ENCODE data around the gene ZNF800. TPM values are rescaled to one million over a fixed set of nuclear protein-coding genes. Genes with fewer than 3 reads are reported as not detected.
"Not testable (repeated sequence)": the region's sequence is repeated elsewhere in the genome, so short reads cannot be mapped to it uniquely, and the experiment has no call there.

Gene ZNF800
- total RNA-seq (21.8 TPM), polyA plus RNA-seq (16.3 TPM)
- long read RNA-seq, donor 1: 0 reads
- long read RNA-seq, donor 2: 0 reads
- long read RNA-seq, donor 3, full-length matches to known transcripts: 3 of 3 reads
- long read RNA-seq, donor 3, partial matches to known transcripts: 0 of 3 reads
- long read RNA-seq, donor 3, other reads (novel, unspliced or antisense): 0 of 3 reads
- long read RNA-seq, donor 4, partial matches to known transcripts: 0 of 1 reads
- long read RNA-seq, donor 4, other reads (novel, unspliced or antisense): 0 of 1 reads
- long read RNA-seq, donor 5, full-length matches to known transcripts: 2 of 2 reads
- long read RNA-seq, donor 5, partial matches to known transcripts: 0 of 2 reads
- long read RNA-seq, donor 5, other reads (novel, unspliced or antisense): 0 of 2 reads
- long read RNA-seq, donor 6, partial matches to known transcripts: 0 of 2 reads
- long read RNA-seq, donor 6, other reads (novel, unspliced or antisense): 0 of 2 reads
- long read RNA-seq, donor 7: 0 reads
- long read RNA-seq, donor 8: 0 reads
- long read RNA-seq, donor 9, partial matches to known transcripts: 0 of 2 reads
- long read RNA-seq, donor 9, other reads (novel, unspliced or antisense): 0 of 2 reads
- long read RNA-seq, donor 10: 0 reads

- Histone ChIP-seq H3K4me1 (ENCODE audit: control insufficient read depth in 2 of 2, insufficient read depth in 2 of 2, low read length in 2 of 2) (peaks cover 7 to 12% of the 10 kb centered on the region in 2 donors), H3K27me3 (ENCODE audit: control insufficient read depth in 2 of 2, insufficient read depth in 1 of 2, low read length in 1 of 2) (peaks cover 3 to 13% of the 10 kb centered on the region in 2 donors)
These were observed at the start of gene ZNF800 for GRCh38 chr7:127392566-127393367. Gene ZNF800, minus strand, starts transcription at chr7:127392708. Its CDS starts 1,151 bp downstream, at chr7:127391557.

GRCh38 chr7:127440206-127440605 lies 47.7 kb upstream of the ZNF800 start:
- WGBS: 98% methylated on average over 2 of the region's 2 CpGs
- H3K4me1 ChIP-seq (ENCODE audit: control insufficient read depth in 2 of 2, insufficient read depth in 2 of 2, low read length in 2 of 2): no peaks in the 10 kb centered on the region

More at GRCh38 chr7:127392566-127393367, at the start of gene ZNF800:
- Histone ChIP-seq H3K27ac (ENCODE audit: low read depth in 1 of 2, low read length in 1 of 2) (peak within 1 kb of the TSS; percentile 91 to 96), H3K9me3 (ENCODE audit: control insufficient read depth in 2 of 2, insufficient read depth in 1 of 2, low read length in 1 of 2) (no peaks in the 10 kb centered on the region), H3K4me3 (ENCODE audit: low read length in 2 of 2) (peak within 1 kb of the TSS; percentile 87 to 88), H3K36me3 (ENCODE audit: control insufficient read depth in 2 of 2, insufficient read depth in 2 of 2, low read length in 1 of 2) (peaks cover 0 to 21% of the 10 kb centered on the region in 2 donors)
- DNase-seq (ENCODE audit: low read depth in 6 of 9, low spot score in 9 of 9): peak; percentile 60 to 91 (median 80)
- under 1% methylated on average over 67 of the region's 67 CpGs for WGBS

GRCh38 chr7:127438836-127439235 lies 46.3 kb upstream of the ZNF800 start:
- H3K4me3 ChIP-seq (ENCODE audit: low read length in 2 of 2): no peak overlapping the region
- no peaks in the 10 kb centered on the region for H3K27me3 ChIP-seq (ENCODE audit: control insufficient read depth in 2 of 2, insufficient read depth in 1 of 2, low read length in 1 of 2)
- no peaks in the 10 kb centered on the region for H3K36me3 ChIP-seq (ENCODE audit: control insufficient read depth in 2 of 2, insufficient read depth in 2 of 2, low read length in 1 of 2)
- WGBS: 95% methylated on average over 2 of the region's 2 CpGs
- H3K9me3 ChIP-seq (ENCODE audit: control insufficient read depth in 2 of 2, insufficient read depth in 1 of 2, low read length in 1 of 2): no peaks in the 10 kb centered on the region
- no peaks in the 10 kb centered on the region for H3K4me1 ChIP-seq (ENCODE audit: control insufficient read depth in 2 of 2, insufficient read depth in 2 of 2, low read length in 2 of 2)
- H3K27ac ChIP-seq (ENCODE audit: low read depth in 1 of 2, low read length in 1 of 2): no peak overlapping the region
- DNase-seq (ENCODE audit: low read depth in 6 of 9, low spot score in 9 of 9): no peak

More at GRCh38 chr7:127440206-127440605, 47.7 kb upstream of the ZNF800 start:
- Histone ChIP-seq H3K36me3 (ENCODE audit: control insufficient read depth in 2 of 2, insufficient read depth in 2 of 2, low read length in 1 of 2) (no peaks in the 10 kb centered on the region), H3K27me3 (ENCODE audit: control insufficient read depth in 2 of 2, insufficient read depth in 1 of 2, low read length in 1 of 2) (no peaks in the 10 kb centered on the region), H3K27ac (ENCODE audit: low read depth in 1 of 2, low read length in 1 of 2) (no peak overlapping the region), H3K9me3 (ENCODE audit: control insufficient read depth in 2 of 2, insufficient read depth in 1 of 2, low read length in 1 of 2) (no peaks in the 10 kb centered on the region), H3K4me3 (ENCODE audit: low read length in 2 of 2) (no peak overlapping the region)
- no peak for DNase-seq (ENCODE audit: low read depth in 6 of 9, low spot score in 9 of 9)

- no peaks in the 10 kb centered on the region for H3K27me3 ChIP-seq (ENCODE audit: control insufficient read depth in 2 of 2, insufficient read depth in 1 of 2, low read length in 1 of 2)
- no peak overlapping the region for H3K27ac ChIP-seq (ENCODE audit: low read depth in 1 of 2, low read length in 1 of 2)
- H3K36me3 ChIP-seq (ENCODE audit: control insufficient read depth in 2 of 2, insufficient read depth in 2 of 2, low read length in 1 of 2): no peaks in the 10 kb centered on the region
- DNase-seq (ENCODE audit: low read depth in 6 of 9, low spot score in 9 of 9): no peak
- H3K9me3 ChIP-seq (ENCODE audit: control insufficient read depth in 2 of 2, insufficient read depth in 1 of 2, low read length in 1 of 2): no peaks in the 10 kb centered on the region
- H3K4me1 ChIP-seq (ENCODE audit: control insufficient read depth in 2 of 2, insufficient read depth in 2 of 2, low read length in 2 of 2): no peaks in the 10 kb centered on the region
- H3K4me3 ChIP-seq (ENCODE audit: low read length in 2 of 2): no peak overlapping the region
- 92% methylated on average over 2 of the region's 2 CpGs for WGBS
These were observed 45.3 kb upstream of the ZNF800 start for GRCh38 chr7:127437837-127438236.

- H3K4me3 ChIP-seq (ENCODE audit: low read length in 2 of 2): no peak overlapping the region
- H3K4me1 ChIP-seq (ENCODE audit: control insufficient read depth in 2 of 2, insufficient read depth in 2 of 2, low read length in 2 of 2): no peaks in the 10 kb centered on the region
- no peaks in the 10 kb centered on the region for H3K27me3 ChIP-seq (ENCODE audit: control insufficient read depth in 2 of 2, insufficient read depth in 1 of 2, low read length in 1 of 2)
- no peaks in the 10 kb centered on the region for H3K36me3 ChIP-seq (ENCODE audit: control insufficient read depth in 2 of 2, insufficient read depth in 2 of 2, low read length in 1 of 2)
- H3K27ac ChIP-seq (ENCODE audit: low read depth in 1 of 2, low read length in 1 of 2): no peak overlapping the region
- WGBS: 97% methylated on average over 3 of the region's 3 CpGs
- no peak for DNase-seq (ENCODE audit: low read depth in 6 of 9, low spot score in 9 of 9)
- no peaks in the 10 kb centered on the region for H3K9me3 ChIP-seq (ENCODE audit: control insufficient read depth in 2 of 2, insufficient read depth in 1 of 2, low read length in 1 of 2)
These were observed 44.7 kb upstream of the ZNF800 start for GRCh38 chr7:127437241-127437640.

GRCh38 chr7:127429281-127429680 lies 36.8 kb upstream of the ZNF800 start:
- H3K4me3 ChIP-seq (ENCODE audit: low read length in 2 of 2); H3K36me3 ChIP-seq (ENCODE audit: control insufficient read depth in 2 of 2, insufficient read depth in 2 of 2, low read length in 1 of 2); H3K9me3 ChIP-seq (ENCODE audit: control insufficient read depth in 2 of 2, insufficient read depth in 1 of 2, low read length in 1 of 2); H3K27ac ChIP-seq (ENCODE audit: low read depth in 1 of 2, low read length in 1 of 2); DNase-seq (ENCODE audit: low read depth in 6 of 9, low spot score in 9 of 9); H3K4me1 ChIP-seq (ENCODE audit: control insufficient read depth in 2 of 2, insufficient read depth in 2 of 2, low read length in 2 of 2); H3K27me3 ChIP-seq (ENCODE audit: control insufficient read depth in 2 of 2, insufficient read depth in 1 of 2, low read length in 1 of 2): not testable (repeated sequence)
- 93% methylated on average over 18 of the region's 18 CpGs for WGBS

GRCh38 chr7:127419196-127419595 lies 26.7 kb upstream of the ZNF800 start:
- DNase-seq (ENCODE audit: low read depth in 6 of 9, low spot score in 9 of 9): no peak
- no peak overlapping the region for H3K4me3 ChIP-seq (ENCODE audit: low read length in 2 of 2)
- no peaks in the 10 kb centered on the region for H3K9me3 ChIP-seq (ENCODE audit: control insufficient read depth in 2 of 2, insufficient read depth in 1 of 2, low read length in 1 of 2)
- no peaks in the 10 kb centered on the region for H3K36me3 ChIP-seq (ENCODE audit: control insufficient read depth in 2 of 2, insufficient read depth in 2 of 2, low read length in 1 of 2)
- H3K4me1 ChIP-seq (ENCODE audit: control insufficient read depth in 2 of 2, insufficient read depth in 2 of 2, low read length in 2 of 2): peaks cover 3 to 6% of the 10 kb centered on the region in 2 donors
- WGBS: 93% methylated on average over 2 of the region's 2 CpGs
- no peaks in the 10 kb centered on the region for H3K27me3 ChIP-seq (ENCODE audit: control insufficient read depth in 2 of 2, insufficient read depth in 1 of 2, low read length in 1 of 2)
- no peak overlapping the region for H3K27ac ChIP-seq (ENCODE audit: low read depth in 1 of 2, low read length in 1 of 2)

GRCh38 chr7:127418459-127418858 lies 26.0 kb upstream of the ZNF800 start:
- Histone ChIP-seq H3K4me1 (ENCODE audit: control insufficient read depth in 2 of 2, insufficient read depth in 2 of 2, low read length in 2 of 2) (peaks cover 3 to 7% of the 10 kb centered on the region in 2 donors), H3K27me3 (ENCODE audit: control insufficient read depth in 2 of 2, insufficient read depth in 1 of 2, low read length in 1 of 2) (no peaks in the 10 kb centered on the region), H3K27ac (ENCODE audit: low read depth in 1 of 2, low read length in 1 of 2) (no peak overlapping the region), H3K9me3 (ENCODE audit: control insufficient read depth in 2 of 2, insufficient read depth in 1 of 2, low read length in 1 of 2) (no peaks in the 10 kb centered on the region), H3K36me3 (ENCODE audit: control insufficient read depth in 2 of 2, insufficient read depth in 2 of 2, low read length in 1 of 2) (no peaks in the 10 kb centered on the region), H3K4me3 (ENCODE audit: low read length in 2 of 2) (no peak overlapping the region)
- 48% methylated on average over 2 of the region's 2 CpGs for WGBS
- DNase-seq (ENCODE audit: low read depth in 6 of 9, low spot score in 9 of 9): no peak

- Histone ChIP-seq H3K27ac (ENCODE audit: low read depth in 1 of 2, low read length in 1 of 2) (no peak overlapping the region), H3K9me3 (ENCODE audit: control insufficient read depth in 2 of 2, insufficient read depth in 1 of 2, low read length in 1 of 2) (no peaks in the 10 kb centered on the region), H3K36me3 (ENCODE audit: control insufficient read depth in 2 of 2, insufficient read depth in 2 of 2, low read length in 1 of 2) (no peaks in the 10 kb centered on the region), H3K4me1 (ENCODE audit: control insufficient read depth in 2 of 2, insufficient read depth in 2 of 2, low read length in 2 of 2) (peaks cover 3 to 7% of the 10 kb centered on the region in 2 donors), H3K27me3 (ENCODE audit: control insufficient read depth in 2 of 2, insufficient read depth in 1 of 2, low read length in 1 of 2) (no peaks in the 10 kb centered on the region), H3K4me3 (ENCODE audit: low read length in 2 of 2) (no peak overlapping the region)
- no peak for DNase-seq (ENCODE audit: low read depth in 6 of 9, low spot score in 9 of 9)
- 83% methylated on average over 4 of the region's 4 CpGs for WGBS
These were observed 24.8 kb upstream of the ZNF800 start for GRCh38 chr7:127417346-127417745.

Data from thymus (tissue), 14 donors.